ENCODE measurements around the gene NMRK2.

DNA sequence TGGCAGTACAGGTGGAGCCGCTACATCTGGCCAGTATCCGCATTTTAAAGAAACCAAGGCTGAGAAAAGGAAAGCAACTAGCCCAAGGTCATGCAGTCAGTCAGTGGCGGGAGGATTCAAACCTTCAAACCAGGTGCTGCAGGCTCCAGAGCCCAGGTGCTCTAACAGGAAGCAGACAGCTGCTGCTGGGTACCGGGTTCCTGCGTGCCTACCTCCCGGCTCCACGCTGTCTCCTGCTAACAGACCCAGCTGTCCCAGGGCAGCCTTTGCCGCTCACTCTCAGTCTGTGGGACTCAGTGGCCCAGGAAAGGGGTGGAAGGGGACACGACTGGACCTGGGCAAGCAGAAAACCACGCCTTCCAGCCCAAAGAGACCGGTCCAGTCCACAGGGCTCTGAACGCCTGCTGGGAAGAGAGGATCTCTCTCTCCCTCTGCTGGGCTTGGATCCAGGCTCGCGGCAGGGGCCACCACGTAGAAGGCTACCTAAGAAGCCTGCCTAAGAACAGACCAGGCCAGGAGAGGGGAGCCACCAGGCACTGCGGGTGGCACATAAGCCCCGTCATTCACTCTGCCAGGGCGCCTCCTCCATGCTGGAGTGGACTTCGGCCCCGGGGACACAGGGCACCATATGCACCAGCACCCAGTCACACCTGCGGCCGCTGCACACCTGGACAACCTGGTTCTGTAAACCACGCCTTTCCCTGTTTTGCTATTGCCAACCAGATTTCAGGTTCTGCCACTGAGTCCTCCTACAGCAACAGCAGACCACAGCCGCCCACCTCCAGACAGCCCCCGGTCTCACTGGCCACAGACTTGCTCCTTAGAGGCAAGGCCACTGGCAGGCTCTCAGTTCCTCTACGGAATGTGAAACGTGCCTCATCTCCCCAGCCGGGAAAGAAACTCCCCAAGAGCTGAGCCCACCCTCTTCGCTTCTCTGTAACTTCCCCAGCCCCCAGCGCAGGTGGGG, 33.5 kb downstream of the NMRK2 start:
- TF ChIP-seq EZH2 (IDR thresholded peaks at IDR 0.05) (no peak), POLR2AphosphoS5 (IDR thresholded peaks at IDR 0.05; ENCODE audit: borderline replicate concordance, low read depth, low read length) (no peak), FOXP2 (optimal IDR thresholded peaks at IDR 0.05; ENCODE audit: control extremely low read depth, extremely low read length, insufficient read depth) (no peak)
